ENCODE measurements around the gene TMEM88. TPM values are rescaled to one million over a fixed set of nuclear protein-coding genes. Genes with fewer than 3 reads are reported as not detected.

The TMEM88 gene
- total and polyA plus RNA-seq, 2 donors (not counting 1 experiment from before 2014, with no cell fraction given): 5.1 to 9.5 TPM

GRCh38 chr17:7843257-7843535 lies 11.7 kb upstream of the TMEM88 start:
- no peak for TF ChIP-seq EZH2 (IDR thresholded peaks at IDR 0.05; ENCODE audit: borderline replicate concordance, insufficient read depth, low read depth, low read length, poor library complexity, severe bottlenecking)
- no peak for TF ChIP-seq CTCF (IDR thresholded peaks at IDR 0.05)
- WGBS (ENCODE audit: insufficient coverage): under 1% methylated on average over 13 of the region's 17 CpGs

More at GRCh38 chr17:7843257-7843535, 11.7 kb upstream of the TMEM88 start:
- no peaks in the 10 kb centered on the region for H3K27me3 Mint-ChIP-seq
- H3K4me3 Mint-ChIP-seq: peak overlapping the region; percentile 100
- peak overlapping the region; percentile 100 for H3K9ac ChIP-seq (ENCODE audit: low read length)
- H3K27me3 ChIP-seq (replicated peaks in 1 of 4; ENCODE audit: control extremely low read depth in 1 of 4, control insufficient read depth in 3 of 4, insufficient read depth in 4 of 4, low read length in 3 of 4): no peaks in the 10 kb centered on the region
- H3K4me2 ChIP-seq (replicated peaks; ENCODE audit: low read depth, low read length, poor library complexity, severe bottlenecking): peak overlapping the region; percentile 100
- ChIA-PET POLR2A (interaction anchor here (0.7 to 2.7 kb wide), 3 partner anchors 10 to 156 kb away, joined by 5 to 14 read pairs (median 6); partner anchors contain the start of genes CYB5D1, NAA38 and TP53), CTCF (interaction anchor here (1.1 to 5.7 kb wide), 6 partner anchors 8 to 73 kb away, joined by 3 to 53 read pairs (median 6); partner anchors contain the start of genes CYB5D1, KDM6B, NAA38 and RNF227)
- peak overlapping the region; percentile 100 for H3K27ac Mint-ChIP-seq
- no peaks in the 10 kb centered on the region for H3K9me3 Mint-ChIP-seq (ENCODE audit: insufficient read depth)
- H3K4me3 ChIP-seq (ENCODE audit: control extremely low read depth in 1 of 5, extremely low read depth in 1 of 5, insufficient read depth in 1 of 5, low read depth in 2 of 5, low read length in 4 of 5): peak overlapping the region; percentile 72 to 95 (median 84)
- peak overlapping the region; percentile 100 for H3K27ac ChIP-seq (ENCODE audit: low read length in 2 of 2)
- no peak overlapping the region for H2AFZ ChIP-seq (ENCODE audit: insufficient read depth, low read depth, low read length, poor library complexity, severe bottlenecking)
- H4K20me1 ChIP-seq (ENCODE audit: control insufficient read depth, insufficient read depth, low read length, poor library complexity, severe bottlenecking): peaks cover 57% of the 10 kb centered on the region
- ATAC-seq (ENCODE audit: low read depth) (no peak), DNase-seq (no peak)
- peaks cover 52% of the 10 kb centered on the region for H3K4me1 Mint-ChIP-seq
- peaks cover 30 to 62% of the 10 kb centered on the region in 2 donors for H3K4me1 ChIP-seq (ENCODE audit: control insufficient read depth in 2 of 2, insufficient read depth in 2 of 2, low read length in 2 of 2)
- no peaks in the 10 kb centered on the region for H3K9me3 ChIP-seq (ENCODE audit: control extremely low read depth in 1 of 3, control insufficient read depth in 2 of 3, insufficient read depth in 1 of 3, low read length in 2 of 3)
- H3K36me3 ChIP-seq (replicated peaks in 1 of 2; ENCODE audit: control extremely low read depth in 1 of 2, control insufficient read depth in 1 of 2, extremely low read depth in 1 of 2, insufficient read depth in 2 of 2, low read length in 1 of 2): peaks cover 0 to 20% of the 10 kb centered on the region in 2 experiments
- peaks cover 31% of the 10 kb centered on the region for H3K79me2 ChIP-seq (ENCODE audit: control insufficient read depth, insufficient read depth, low read length)
- intact Hi-C loops (cut with micrococcal nuclease): loop anchor here (2.0 to 10.0 kb wide), 4 partner anchors 156 to 404 kb away; partner anchors contain the start of genes FXR2, TP53 and WRAP53
